ENCODE data around the gene ASIC2. TPM values are rescaled to one million over a fixed set of nuclear protein-coding genes. Genes with fewer than 3 reads are reported as not detected.

Gene ASIC2
- total and polyA plus RNA-seq, 2 experiments from 2014 or later = 0.52 to 2.8 TPM

- TF ChIP-seq ZNF462 (CRISPR knock-in tag; IDR thresholded peaks at IDR 0.05) (no peak), ZNF114 (CRISPR knock-in tag; IDR thresholded peaks at IDR 0.05) (no peak), POLR2AphosphoS5 (IDR thresholded peaks at IDR 0.05; ENCODE audit: low read depth) (no peak), JUNB (IDR thresholded peaks at IDR 0.05; ENCODE audit: unreplicated experiment) (no peak), CREB1 (CRISPR knock-in tag; IDR thresholded peaks at IDR 0.05; ENCODE audit: low read depth) (no peak)
- TF ChIP-seq, protein P1, sequence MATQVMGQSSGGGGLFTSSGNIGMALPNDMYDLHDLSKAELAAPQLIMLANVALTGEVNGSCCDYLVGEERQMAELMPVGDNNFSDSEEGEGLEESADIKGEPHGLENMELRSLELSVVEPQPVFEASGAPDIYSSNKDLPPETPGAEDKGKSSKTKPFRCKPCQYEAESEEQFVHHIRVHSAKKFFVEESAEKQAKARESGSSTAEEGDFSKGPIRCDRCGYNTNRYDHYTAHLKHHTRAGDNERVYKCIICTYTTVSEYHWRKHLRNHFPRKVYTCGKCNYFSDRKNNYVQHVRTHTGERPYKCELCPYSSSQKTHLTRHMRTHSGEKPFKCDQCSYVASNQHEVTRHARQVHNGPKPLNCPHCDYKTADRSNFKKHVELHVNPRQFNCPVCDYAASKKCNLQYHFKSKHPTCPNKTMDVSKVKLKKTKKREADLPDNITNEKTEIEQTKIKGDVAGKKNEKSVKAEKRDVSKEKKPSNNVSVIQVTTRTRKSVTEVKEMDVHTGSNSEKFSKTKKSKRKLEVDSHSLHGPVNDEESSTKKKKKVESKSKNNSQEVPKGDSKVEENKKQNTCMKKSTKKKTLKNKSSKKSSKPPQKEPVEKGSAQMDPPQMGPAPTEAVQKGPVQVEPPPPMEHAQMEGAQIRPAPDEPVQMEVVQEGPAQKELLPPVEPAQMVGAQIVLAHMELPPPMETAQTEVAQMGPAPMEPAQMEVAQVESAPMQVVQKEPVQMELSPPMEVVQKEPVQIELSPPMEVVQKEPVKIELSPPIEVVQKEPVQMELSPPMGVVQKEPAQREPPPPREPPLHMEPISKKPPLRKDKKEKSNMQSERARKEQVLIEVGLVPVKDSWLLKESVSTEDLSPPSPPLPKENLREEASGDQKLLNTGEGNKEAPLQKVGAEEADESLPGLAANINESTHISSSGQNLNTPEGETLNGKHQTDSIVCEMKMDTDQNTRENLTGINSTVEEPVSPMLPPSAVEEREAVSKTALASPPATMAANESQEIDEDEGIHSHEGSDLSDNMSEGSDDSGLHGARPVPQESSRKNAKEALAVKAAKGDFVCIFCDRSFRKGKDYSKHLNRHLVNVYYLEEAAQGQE (IDR thresholded peaks at IDR 0.05; ENCODE audit: unreplicated experiment) = no peak
Measured at GRCh38 chr17:33273271-33273670, 19.8 kb downstream of the ASIC2 start (continued).

- Histone ChIP-seq H3K4me1 (ENCODE audit: insufficient read depth) (no peaks in the 10 kb centered on the region), H3K9me2 (ENCODE audit: insufficient read depth) (no peaks in the 10 kb centered on the region)
- TF ChIP-seq CREB1 (CRISPR knock-in tag; IDR thresholded peaks at IDR 0.05; ENCODE audit: low read depth) (no peak), EZH2 (IDR thresholded peaks at IDR 0.05; ENCODE audit: low read depth, unreplicated experiment) (no peak), JUNB (IDR thresholded peaks at IDR 0.05; ENCODE audit: unreplicated experiment) (no peak), ZNF114 (CRISPR knock-in tag; IDR thresholded peaks at IDR 0.05) (no peak), STAT1 (IDR thresholded peaks at IDR 0.05; ENCODE audit: unreplicated experiment) (no peak)
- TF ChIP-seq, protein P2, sequence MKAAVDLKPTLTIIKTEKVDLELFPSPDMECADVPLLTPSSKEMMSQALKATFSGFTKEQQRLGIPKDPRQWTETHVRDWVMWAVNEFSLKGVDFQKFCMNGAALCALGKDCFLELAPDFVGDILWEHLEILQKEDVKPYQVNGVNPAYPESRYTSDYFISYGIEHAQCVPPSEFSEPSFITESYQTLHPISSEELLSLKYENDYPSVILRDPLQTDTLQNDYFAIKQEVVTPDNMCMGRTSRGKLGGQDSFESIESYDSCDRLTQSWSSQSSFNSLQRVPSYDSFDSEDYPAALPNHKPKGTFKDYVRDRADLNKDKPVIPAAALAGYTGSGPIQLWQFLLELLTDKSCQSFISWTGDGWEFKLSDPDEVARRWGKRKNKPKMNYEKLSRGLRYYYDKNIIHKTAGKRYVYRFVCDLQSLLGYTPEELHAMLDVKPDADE (IDR thresholded peaks at IDR 0.05) = no peak
Measured at GRCh38 chr17:33272438-33272837, 20.7 kb downstream of the ASIC2 start.

More at GRCh38 chr17:33272438-33272837, 20.7 kb downstream of the ASIC2 start:
- no peak overlapping the region for H3K27ac Mint-ChIP-seq
- ATAC-seq = no peak
- Histone ChIP-seq H3K27me3 (ENCODE audit: insufficient read depth) (no peaks in the 10 kb centered on the region), H3F3A (replicated peaks; ENCODE audit: low read depth) (no peaks in the 10 kb centered on the region), H3K27ac (ENCODE audit: low read depth) (no peak overlapping the region), H3K4me3 (no peak overlapping the region), H3K4me2 (no peak overlapping the region), H2AFZ (no peak overlapping the region), H3K36me3 (ENCODE audit: insufficient read depth) (no peaks in the 10 kb centered on the region), H3K79me2 (replicated peaks; ENCODE audit: insufficient read depth) (no peaks in the 10 kb centered on the region), H4K20me1 (replicated peaks; ENCODE audit: insufficient read depth) (no peaks in the 10 kb centered on the region)
- H3K9me3 Mint-ChIP-seq = no peaks in the 10 kb centered on the region
- H3K4me3 Mint-ChIP-seq = no peak overlapping the region
- no peaks in the 10 kb centered on the region for H3K27me3 Mint-ChIP-seq (ENCODE audit: insufficient read depth, low read depth, poor library complexity)
- H3K36me3 Mint-ChIP-seq (ENCODE audit: low read depth) = no peaks in the 10 kb centered on the region
- H3K4me1 Mint-ChIP-seq = no peaks in the 10 kb centered on the region
- DNase-seq (ENCODE audit: low spot score) = no peak
